ENCODE data around the gene UXS1. TPM values are rescaled to one million over a fixed set of nuclear protein-coding genes. Genes with fewer than 3 reads are reported as not detected.

The UXS1 gene
- total and polyA plus RNA-seq, 2 donors (not counting 3 experiments of a cell fraction or from before 2014, with no cell fraction given), result 34.2 to 43.2 TPM

DNA sequence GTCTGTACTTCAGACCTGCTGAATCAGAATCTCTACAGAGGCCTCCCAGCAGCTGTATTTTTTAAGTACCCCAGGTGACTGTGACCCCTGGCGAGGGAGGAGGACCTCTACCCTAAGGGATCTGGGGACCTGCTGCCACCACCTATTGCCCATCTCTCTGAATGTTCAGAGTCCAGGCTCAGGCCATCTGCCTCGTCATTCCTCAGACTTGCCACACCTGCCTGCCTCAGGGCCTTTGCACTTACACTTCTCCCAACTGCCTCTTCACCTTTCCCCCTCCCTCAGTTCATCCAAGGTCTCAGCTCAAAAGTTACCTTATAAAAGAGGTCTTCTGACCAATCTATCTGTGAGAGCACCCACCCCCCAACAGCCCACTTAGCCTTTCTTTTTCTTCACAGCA, 21.5 kb downstream of the UXS1 start:
- intact Hi-C loops (cut with micrococcal nuclease) (no loop called here), dilution Hi-C loops (cut with MboI; ENCODE audit: extremely low pct_ligation_motif_present, low sequenced_read_pairs) (no loop called here)
- Histone ChIP-seq H3K9me1 (replicated peaks; ENCODE audit: control insufficient read depth, extremely low read depth, insufficient read depth, low read length) (no peaks in the 10 kb centered on the region), H3K36me3 (ENCODE audit: control insufficient read depth in 2 of 2, extremely low read depth in 1 of 2, insufficient read depth in 2 of 2, low read length in 2 of 2) (no peaks in the 10 kb centered on the region), H3K4me2 (ENCODE audit: insufficient read depth, low read length) (no peak overlapping the region), H3K9me3 (replicated peaks; ENCODE audit: control insufficient read depth, insufficient read depth, low read length) (no peaks in the 10 kb centered on the region), H3K9ac (replicated peaks; ENCODE audit: extremely low read depth, insufficient read depth, low read length) (no peak overlapping the region), H4K20me1 (replicated peaks; ENCODE audit: control insufficient read depth, extremely low read depth, insufficient read depth, low read length) (no peaks in the 10 kb centered on the region), H2AFZ (ENCODE audit: low read depth, low read length) (no peak overlapping the region), H3K27ac (ENCODE audit: insufficient read depth, low read depth, low read length) (no peak overlapping the region), H3K4me1 (ENCODE audit: control insufficient read depth, extremely low read depth, insufficient read depth, low read length) (no peaks in the 10 kb centered on the region), H3K27me3 (ENCODE audit: control insufficient read depth in 2 of 2, insufficient read depth in 2 of 2, low read length in 2 of 2) (no peaks in the 10 kb centered on the region), H3K79me2 (ENCODE audit: control insufficient read depth, insufficient read depth, low read length) (no peaks in the 10 kb centered on the region), H3K4me3 (replicated peaks in 1 of 3; ENCODE audit: insufficient read depth in 1 of 3, low read depth in 1 of 3, low read length in 3 of 3) (no peak overlapping the region)
- no TSS peak for BruUV-seq (replicated peaks)
- TF ChIP-seq EZH2 (IDR thresholded peaks at IDR 0.05; ENCODE audit: borderline replicate concordance, low read depth, low read length, severe bottlenecking) (no peak), POLR2A (IDR thresholded peaks at IDR 0.05; ENCODE audit: low read depth, low read length) (no peak), FOS (IDR thresholded peaks at IDR 0.05; ENCODE audit: borderline replicate concordance, insufficient read depth, low read length) (no peak), GATA2 (IDR thresholded peaks at IDR 0.05; ENCODE audit: insufficient read depth, insufficient read length, low read depth, low read length) (no peak), JUN (IDR thresholded peaks at IDR 0.05; ENCODE audit: borderline replicate concordance, insufficient read depth, insufficient read length, low read depth) (no peak), POLR2AphosphoS5 (IDR thresholded peaks at IDR 0.05; ENCODE audit: insufficient read depth, low read depth, low read length) (no peak), MYC (IDR thresholded peaks at IDR 0.05; ENCODE audit: low read depth, low read length) (no peak)
- TF ChIP-seq, protein P1, sequence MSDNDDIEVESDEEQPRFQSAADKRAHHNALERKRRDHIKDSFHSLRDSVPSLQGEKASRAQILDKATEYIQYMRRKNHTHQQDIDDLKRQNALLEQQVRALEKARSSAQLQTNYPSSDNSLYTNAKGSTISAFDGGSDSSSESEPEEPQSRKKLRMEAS (IDR thresholded peaks at IDR 0.05; ENCODE audit: insufficient read depth, insufficient read length), result no peak
- TF ChIP-seq, protein P2, sequence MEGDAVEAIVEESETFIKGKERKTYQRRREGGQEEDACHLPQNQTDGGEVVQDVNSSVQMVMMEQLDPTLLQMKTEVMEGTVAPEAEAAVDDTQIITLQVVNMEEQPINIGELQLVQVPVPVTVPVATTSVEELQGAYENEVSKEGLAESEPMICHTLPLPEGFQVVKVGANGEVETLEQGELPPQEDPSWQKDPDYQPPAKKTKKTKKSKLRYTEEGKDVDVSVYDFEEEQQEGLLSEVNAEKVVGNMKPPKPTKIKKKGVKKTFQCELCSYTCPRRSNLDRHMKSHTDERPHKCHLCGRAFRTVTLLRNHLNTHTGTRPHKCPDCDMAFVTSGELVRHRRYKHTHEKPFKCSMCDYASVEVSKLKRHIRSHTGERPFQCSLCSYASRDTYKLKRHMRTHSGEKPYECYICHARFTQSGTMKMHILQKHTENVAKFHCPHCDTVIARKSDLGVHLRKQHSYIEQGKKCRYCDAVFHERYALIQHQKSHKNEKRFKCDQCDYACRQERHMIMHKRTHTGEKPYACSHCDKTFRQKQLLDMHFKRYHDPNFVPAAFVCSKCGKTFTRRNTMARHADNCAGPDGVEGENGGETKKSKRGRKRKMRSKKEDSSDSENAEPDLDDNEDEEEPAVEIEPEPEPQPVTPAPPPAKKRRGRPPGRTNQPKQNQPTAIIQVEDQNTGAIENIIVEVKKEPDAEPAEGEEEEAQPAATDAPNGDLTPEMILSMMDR (IDR thresholded peaks at IDR 0.05; ENCODE audit: extremely low read depth in 1 of 2, insufficient read depth in 1 of 2, low read depth in 1 of 2, low read length in 2 of 2), result no peak
- CTCF ChIA-PET, result no interaction called here
- POLR2A ChIA-PET, result no interaction called here
- FAIRE-seq, result no peak
- no peak for DNase-seq (ENCODE audit: low read depth, low spot score)
